HEK293 (cell line): ENCODE results near the gene ZNF503.
A peak's percentile ranks its signal among the peaks of the same experiment; 100 is the strongest.

Source experiments
- CTCF ChIA-PET: fragments of 350-600 bp; formaldehyde crosslinking; extraction: SDS; loops from one replicate; lab custom pipeline; 2021; ENCODE audit warnings: antibody characterized with exemption; lab: Yijun Ruan, JAX
- POLR2A ChIA-PET: fragments of 300-600 bp; formaldehyde crosslinking; extraction: SDS; loops from one replicate; lab custom pipeline; 2020; ENCODE audit warnings: antibody characterized with exemption, inconsistent platforms; lab: Yijun Ruan, JAX
- H3K27ac ChIP-seq: fragments of 200-500 bp; sonication (Bioruptor generic); 2 replicates; pipeline ENCODE4 v1.5.1; 2014; ENCODE audit warnings: low read depth, low read length, control low read depth, inconsistent platforms; ENCODE audit errors: extremely low read depth
- H3K36me3 ChIP-seq, 2 experiments: fragments of 200-500 bp in 1 of 2; sonication (Bioruptor generic) in 1 of 2; 1 replicate in 1 of 2; 2 replicates in 1 of 2; pipeline ENCODE4 v1.5.1; 2014 to 2017; ENCODE audit warnings: inconsistent platforms in 2 of 2, low read length in 2 of 2; ENCODE audit not compliant: control insufficient read depth in 2 of 2, insufficient read depth in 1 of 2
- H3K4me1 ChIP-seq: fragments of 200-500 bp; sonication (Bioruptor generic); 2 replicates; pipeline ENCODE4 v1.5.1; 2014; ENCODE audit warnings: mild to moderate bottlenecking, low read length, inconsistent platforms; ENCODE audit not compliant: control insufficient read depth, insufficient read depth
- H3K4me3 ChIP-seq: 2 replicates; pipeline ENCODE4 v1.5.1; 2011; ENCODE audit warnings: low read depth, mild to moderate bottlenecking, control low read depth, low read length, moderate library complexity
- H3K9me3 ChIP-seq: fragments of 200-500 bp; sonication (Bioruptor generic); 2 replicates; pipeline ENCODE4 v1.5.1; 2014; ENCODE audit warnings: low read depth, low read length, inconsistent platforms; ENCODE audit not compliant: control insufficient read depth, insufficient read depth
- BCL11A ChIP-seq: fragments of 450-650 bp; formaldehyde crosslinking; IDR thresholded peaks from 2 replicates; pipeline ENCODE4 v1.5.1; 2016; ENCODE audit warnings: low read depth, missing biosample characterization, missing genetic modification characterization
- FEZF1 ChIP-seq: fragments of 450-650 bp; formaldehyde crosslinking; IDR thresholded peaks from 2 replicates; pipeline ENCODE4 v1.5.1; 2016; ENCODE audit warnings: missing biosample characterization, missing genetic modification characterization
- HOXC10 ChIP-seq: sonication (generic); formaldehyde crosslinking; IDR thresholded peaks from 2 replicates; pipeline ENCODE4 v1.8.1; 2023; ENCODE audit warnings: mild to moderate bottlenecking, missing genetic modification reagents
- SP2 ChIP-seq: fragments of 450-650 bp; formaldehyde crosslinking; IDR thresholded peaks from 2 replicates; pipeline ENCODE4 v1.5.1; 2016; ENCODE audit warnings: missing biosample characterization, missing genetic modification characterization
- ZBTB21 ChIP-seq: fragments of 450-650 bp; formaldehyde crosslinking; IDR thresholded peaks from 2 replicates; pipeline ENCODE4 v1.5.1; 2017; ENCODE audit warnings: missing biosample characterization, missing genetic modification characterization
- ZFP37 ChIP-seq: fragments of 450-650 bp; formaldehyde crosslinking; IDR thresholded peaks from 2 replicates; pipeline ENCODE4 v1.5.1; 2016; ENCODE audit warnings: missing biosample characterization, missing genetic modification characterization
- ZNF174 ChIP-seq: fragments of 450-650 bp; formaldehyde crosslinking; IDR thresholded peaks from 2 replicates; pipeline ENCODE4 v1.5.0; 2017; ENCODE audit warnings: missing biosample characterization, mild to moderate bottlenecking, missing genetic modification characterization
- ZNF274 ChIP-seq, 2 experiments: fragments of 200-500 bp in 1 of 2; fragments of 450-650 bp in 1 of 2; sonication (Bioruptor generic) in 1 of 2; formaldehyde crosslinking in 1 of 2; IDR thresholded peaks; 2 replicates each; pipeline versions ENCODE4 v1.5.1 to v1.6.1; 2014 to 2016; ENCODE audit warnings: borderline replicate concordance in 1 of 2, inconsistent platforms in 1 of 2, low read length in 1 of 2, missing biosample characterization in 1 of 2, missing genetic modification characterization in 1 of 2
- ZNF37A ChIP-seq: fragments of 450-650 bp; IDR thresholded peaks from 2 replicates; pipeline ENCODE4 v1.5.1; 2018; ENCODE audit warnings: missing biosample characterization, missing genetic modification characterization
- ZNF513 ChIP-seq: fragments of 450-650 bp; IDR thresholded peaks from 2 replicates; pipeline ENCODE4 v1.5.1; 2018; ENCODE audit warnings: missing biosample characterization, missing genetic modification characterization
- ZNF514 ChIP-seq: fragments of 450-650 bp; formaldehyde crosslinking; IDR thresholded peaks from 2 replicates; pipeline ENCODE4 v1.5.1; 2016; ENCODE audit warnings: missing biosample characterization, missing genetic modification characterization
- ZNF624 ChIP-seq: fragments of 450-650 bp; formaldehyde crosslinking; IDR thresholded peaks from 2 replicates; pipeline ENCODE4 v1.5.1; 2017; ENCODE audit warnings: missing biosample characterization, missing genetic modification characterization
- ZNF843 ChIP-seq: fragments of 450-650 bp; formaldehyde crosslinking; IDR thresholded peaks from 2 replicates; pipeline ENCODE4 v1.5.1; 2016; ENCODE audit warnings: missing biosample characterization, missing genetic modification characterization
- TF ChIP-seq, protein P1 (sequence below): fragments of 450-650 bp; formaldehyde crosslinking; IDR thresholded peaks from 2 replicates; pipeline ENCODE4 v1.5.1; 2016; ENCODE audit warnings: missing biosample characterization, missing genetic modification characterization
- TF ChIP-seq, protein P2 (sequence below): fragments of 450-650 bp; formaldehyde crosslinking; IDR thresholded peaks from 2 replicates; pipeline ENCODE4 v1.5.1; 2016; ENCODE audit warnings: missing biosample characterization, missing genetic modification characterization
- TF ChIP-seq, protein P3 (sequence below): fragments of 450-650 bp; formaldehyde crosslinking; IDR thresholded peaks from 2 replicates; pipeline ENCODE4 v1.5.1; 2016; ENCODE audit warnings: missing biosample characterization, missing genetic modification characterization
- TF ChIP-seq, protein P4 (sequence below): fragments of 450-650 bp; formaldehyde crosslinking; IDR thresholded peaks from 2 replicates; pipeline ENCODE4 v1.5.1; 2017; ENCODE audit warnings: missing biosample characterization, mild to moderate bottlenecking, missing genetic modification characterization, moderate library complexity
- TF ChIP-seq, protein P5 (sequence below): fragments of 450-650 bp; formaldehyde crosslinking; IDR thresholded peaks from 2 replicates; pipeline ENCODE4 v1.5.1; 2016; ENCODE audit warnings: missing biosample characterization, missing genetic modification characterization

The ZNF503 gene

DNA sequence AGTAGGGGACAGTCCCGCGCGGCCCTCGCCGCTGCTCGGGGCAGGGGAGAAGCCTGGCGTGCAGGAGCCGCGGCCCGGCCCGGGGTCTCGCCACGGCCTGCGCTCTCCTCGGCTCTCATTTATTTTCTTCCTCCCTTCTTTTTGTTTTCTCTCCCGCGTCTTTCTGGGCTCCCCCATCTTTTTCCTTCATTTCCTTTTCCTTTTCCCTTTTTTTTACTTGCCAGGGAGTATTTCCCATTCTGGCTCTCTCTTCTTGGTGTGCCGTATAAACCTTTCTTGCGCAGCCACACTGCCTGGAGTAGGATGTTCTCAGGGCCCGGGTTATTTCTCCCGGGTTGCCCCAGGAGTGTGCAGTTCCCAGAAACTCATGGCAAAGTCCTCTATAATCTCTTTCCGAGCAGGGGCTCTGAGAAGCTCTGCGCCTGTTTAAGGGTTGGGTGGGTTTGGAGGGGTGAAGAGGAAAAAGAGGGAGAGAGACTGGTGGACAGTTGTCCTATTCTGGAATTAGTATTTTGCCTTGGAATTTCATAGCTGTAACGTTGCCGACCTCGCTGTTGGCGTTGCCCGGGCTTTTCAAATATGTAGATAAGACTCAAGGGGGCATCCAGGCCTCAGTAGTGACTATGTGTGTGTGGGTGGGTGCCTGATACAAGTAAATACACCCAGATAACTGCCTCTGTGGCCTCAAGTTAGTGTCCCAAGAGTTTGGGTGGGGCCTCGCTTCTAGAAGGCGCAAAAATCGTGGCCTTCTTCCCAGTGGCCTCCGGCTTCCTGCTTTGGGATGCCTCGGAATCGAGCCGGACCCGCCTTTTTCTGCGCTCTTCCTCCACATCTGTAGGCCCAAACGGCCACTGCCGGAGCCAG is 4.3 kb upstream of the ZNF503 start:
- Histone ChIP-seq H3K9me3 (no peaks in the 10 kb centered on the region), H3K36me3 (peaks cover 0 to 18% of the 10 kb centered on the region in 2 experiments; a peak in 1 of 3 replicates), H3K4me1 (no peaks in the 10 kb centered on the region), H3K4me3 (no peak overlapping the region), H3K27ac (peak overlapping the region; percentile 100; the same call in 1 of the 2 replicates)
- TF ChIP-seq BCL11A (tag by site-specific recombination) (no peak), ZNF624 (tag by site-specific recombination) (no peak), ZBTB21 (no peak), ZNF514 (tag by site-specific recombination) (no peak), HOXC10 (CRISPR knock-in tag) (no peak), ZNF513 (tag by site-specific recombination) (no peak), ZFP37 (tag by site-specific recombination) (no peak)
- CTCF ChIA-PET = interaction anchor here (0.6 kb wide), 1 partner anchor 10 kb away, joined by 3 read pairs; no protein-coding TSS in a partner anchor
- POLR2A ChIA-PET = interaction anchor here (0.6 kb wide), 1 partner anchor 16 kb away, joined by 3 read pairs; no protein-coding TSS in a partner anchor

DNA sequence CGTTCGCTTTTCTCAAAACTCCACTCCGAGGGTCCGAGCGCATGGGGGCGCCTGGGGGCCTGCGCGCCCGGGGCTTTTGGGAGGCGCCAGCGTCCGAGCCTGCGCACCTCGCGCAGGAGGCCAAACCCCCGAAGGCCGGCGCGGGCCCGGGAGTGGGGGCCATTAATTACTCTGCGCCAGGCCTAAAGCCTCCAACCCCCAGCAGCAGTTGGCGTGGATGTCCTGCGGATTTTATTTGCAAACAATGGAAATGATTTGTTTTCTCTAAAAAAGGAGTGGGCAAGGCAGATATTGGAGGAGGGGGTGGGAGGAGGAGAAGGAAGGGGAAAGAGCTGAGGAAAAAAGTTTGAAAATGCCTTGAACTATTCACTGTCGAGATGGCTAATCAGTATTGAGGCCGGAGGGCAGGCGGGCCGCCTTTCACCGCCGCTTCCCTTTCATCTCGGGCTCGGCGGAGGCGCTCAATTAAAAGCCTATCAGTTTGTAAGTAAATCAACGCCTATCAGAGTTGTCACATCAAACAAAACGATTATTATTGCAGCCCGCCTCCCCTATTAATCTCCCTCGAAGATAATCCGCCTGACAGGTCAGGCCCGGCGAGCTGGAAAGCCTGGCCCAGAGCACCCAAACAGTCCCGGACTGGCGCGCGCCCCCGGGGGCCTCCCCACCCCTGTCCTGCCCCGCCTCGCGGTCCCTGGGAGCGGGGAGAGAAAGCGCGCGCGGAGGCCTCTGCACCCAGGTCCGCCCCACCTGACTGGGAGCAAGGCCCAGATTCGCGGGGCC is 3.4 kb upstream of the ZNF503 start:
- ChIA-PET CTCF (no interaction called here), POLR2A (no interaction called here)
- Histone ChIP-seq H3K4me1 (no peaks in the 10 kb centered on the region), H3K4me3 (no peak overlapping the region), H3K27ac (peak overlapping the region; percentile 100), H3K9me3 (no peaks in the 10 kb centered on the region), H3K36me3 (peaks cover 0 to 25% of the 10 kb centered on the region in 2 experiments; a peak in 1 of 3 replicates)
- TF ChIP-seq, protein P1, sequence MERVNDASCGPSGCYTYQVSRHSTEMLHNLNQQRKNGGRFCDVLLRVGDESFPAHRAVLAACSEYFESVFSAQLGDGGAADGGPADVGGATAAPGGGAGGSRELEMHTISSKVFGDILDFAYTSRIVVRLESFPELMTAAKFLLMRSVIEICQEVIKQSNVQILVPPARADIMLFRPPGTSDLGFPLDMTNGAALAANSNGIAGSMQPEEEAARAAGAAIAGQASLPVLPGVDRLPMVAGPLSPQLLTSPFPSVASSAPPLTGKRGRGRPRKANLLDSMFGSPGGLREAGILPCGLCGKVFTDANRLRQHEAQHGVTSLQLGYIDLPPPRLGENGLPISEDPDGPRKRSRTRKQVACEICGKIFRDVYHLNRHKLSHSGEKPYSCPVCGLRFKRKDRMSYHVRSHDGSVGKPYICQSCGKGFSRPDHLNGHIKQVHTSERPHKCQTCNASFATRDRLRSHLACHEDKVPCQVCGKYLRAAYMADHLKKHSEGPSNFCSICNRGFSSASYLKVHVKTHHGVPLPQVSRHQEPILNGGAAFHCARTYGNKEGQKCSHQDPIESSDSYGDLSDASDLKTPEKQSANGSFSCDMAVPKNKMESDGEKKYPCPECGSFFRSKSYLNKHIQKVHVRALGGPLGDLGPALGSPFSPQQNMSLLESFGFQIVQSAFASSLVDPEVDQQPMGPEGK (tag by site-specific recombination) = no peak
- TF ChIP-seq HOXC10 (CRISPR knock-in tag) (no peak), ZNF174 (tag by site-specific recombination) (no peak), FEZF1 (tag by site-specific recombination) (peak; percentile 79), SP2 (tag by site-specific recombination) (no peak), ZNF274 (IDR thresholded peaks at IDR 0.05; ENCODE audit: low read length) (no peak), ZNF274 (tag by site-specific recombination; IDR thresholded peaks at IDR 0.05; ENCODE audit: borderline replicate concordance) (no peak), BCL11A (tag by site-specific recombination) (no peak), ZNF843 (tag by site-specific recombination) (peak; percentile 96), ZNF37A (no peak)
- TF ChIP-seq, protein P2, sequence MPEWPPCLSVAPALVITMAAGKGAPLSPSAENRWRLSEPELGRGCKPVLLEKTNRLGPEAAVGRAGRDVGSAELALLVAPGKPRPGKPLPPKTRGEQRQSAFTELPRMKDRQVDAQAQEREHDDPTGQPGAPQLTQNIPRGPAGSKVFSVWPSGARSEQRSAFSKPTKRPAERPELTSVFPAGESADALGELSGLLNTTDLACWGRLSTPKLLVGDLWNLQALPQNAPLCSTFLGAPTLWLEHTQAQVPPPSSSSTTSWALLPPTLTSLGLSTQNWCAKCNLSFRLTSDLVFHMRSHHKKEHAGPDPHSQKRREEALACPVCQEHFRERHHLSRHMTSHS (tag by site-specific recombination) = peak; percentile 18; the same call in 1 of the 2 replicates
- TF ChIP-seq, protein P3, sequence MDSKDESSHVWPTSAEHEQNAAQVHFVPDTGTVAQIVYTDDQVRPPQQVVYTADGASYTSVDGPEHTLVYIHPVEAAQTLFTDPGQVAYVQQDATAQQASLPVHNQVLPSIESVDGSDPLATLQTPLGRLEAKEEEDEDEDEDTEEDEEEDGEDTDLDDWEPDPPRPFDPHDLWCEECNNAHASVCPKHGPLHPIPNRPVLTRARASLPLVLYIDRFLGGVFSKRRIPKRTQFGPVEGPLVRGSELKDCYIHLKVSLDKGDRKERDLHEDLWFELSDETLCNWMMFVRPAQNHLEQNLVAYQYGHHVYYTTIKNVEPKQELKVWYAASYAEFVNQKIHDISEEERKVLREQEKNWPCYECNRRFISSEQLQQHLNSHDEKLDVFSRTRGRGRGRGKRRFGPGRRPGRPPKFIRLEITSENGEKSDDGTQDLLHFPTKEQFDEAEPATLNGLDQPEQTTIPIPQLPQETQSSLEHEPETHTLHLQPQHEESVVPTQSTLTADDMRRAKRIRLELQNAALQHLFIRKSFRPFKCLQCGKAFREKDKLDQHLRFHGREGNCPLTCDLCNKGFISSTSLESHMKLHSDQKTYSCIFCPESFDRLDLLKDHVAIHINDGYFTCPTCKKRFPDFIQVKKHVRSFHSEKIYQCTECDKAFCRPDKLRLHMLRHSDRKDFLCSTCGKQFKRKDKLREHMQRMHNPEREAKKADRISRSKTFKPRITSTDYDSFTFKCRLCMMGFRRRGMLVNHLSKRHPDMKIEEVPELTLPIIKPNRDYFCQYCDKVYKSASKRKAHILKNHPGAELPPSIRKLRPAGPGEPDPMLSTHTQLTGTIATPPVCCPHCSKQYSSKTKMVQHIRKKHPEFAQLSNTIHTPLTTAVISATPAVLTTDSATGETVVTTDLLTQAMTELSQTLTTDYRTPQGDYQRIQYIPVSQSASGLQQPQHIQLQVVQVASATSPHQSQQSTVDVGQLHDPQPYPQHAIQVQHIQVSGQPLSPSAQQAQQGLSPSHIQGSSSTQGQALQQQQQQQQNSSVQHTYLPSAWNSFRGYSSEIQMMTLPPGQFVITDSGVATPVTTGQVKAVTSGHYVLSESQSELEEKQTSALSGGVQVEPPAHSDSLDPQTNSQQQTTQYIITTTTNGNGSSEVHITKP (tag by site-specific recombination) = no peak
- TF ChIP-seq, protein P4, sequence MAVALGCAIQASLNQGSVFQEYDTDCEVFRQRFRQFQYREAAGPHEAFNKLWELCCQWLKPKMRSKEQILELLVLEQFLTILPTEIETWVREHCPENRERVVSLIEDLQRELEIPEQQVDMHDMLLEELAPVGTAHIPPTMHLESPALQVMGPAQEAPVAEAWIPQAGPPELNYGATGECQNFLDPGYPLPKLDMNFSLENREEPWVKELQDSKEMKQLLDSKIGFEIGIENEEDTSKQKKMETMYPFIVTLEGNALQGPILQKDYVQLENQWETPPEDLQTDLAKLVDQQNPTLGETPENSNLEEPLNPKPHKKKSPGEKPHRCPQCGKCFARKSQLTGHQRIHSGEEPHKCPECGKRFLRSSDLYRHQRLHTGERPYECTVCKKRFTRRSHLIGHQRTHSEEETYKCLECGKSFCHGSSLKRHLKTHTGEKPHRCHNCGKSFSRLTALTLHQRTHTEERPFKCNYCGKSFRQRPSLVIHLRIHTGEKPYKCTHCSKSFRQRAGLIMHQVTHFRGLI (tag by site-specific recombination) = no peak
- TF ChIP-seq, protein P5, sequence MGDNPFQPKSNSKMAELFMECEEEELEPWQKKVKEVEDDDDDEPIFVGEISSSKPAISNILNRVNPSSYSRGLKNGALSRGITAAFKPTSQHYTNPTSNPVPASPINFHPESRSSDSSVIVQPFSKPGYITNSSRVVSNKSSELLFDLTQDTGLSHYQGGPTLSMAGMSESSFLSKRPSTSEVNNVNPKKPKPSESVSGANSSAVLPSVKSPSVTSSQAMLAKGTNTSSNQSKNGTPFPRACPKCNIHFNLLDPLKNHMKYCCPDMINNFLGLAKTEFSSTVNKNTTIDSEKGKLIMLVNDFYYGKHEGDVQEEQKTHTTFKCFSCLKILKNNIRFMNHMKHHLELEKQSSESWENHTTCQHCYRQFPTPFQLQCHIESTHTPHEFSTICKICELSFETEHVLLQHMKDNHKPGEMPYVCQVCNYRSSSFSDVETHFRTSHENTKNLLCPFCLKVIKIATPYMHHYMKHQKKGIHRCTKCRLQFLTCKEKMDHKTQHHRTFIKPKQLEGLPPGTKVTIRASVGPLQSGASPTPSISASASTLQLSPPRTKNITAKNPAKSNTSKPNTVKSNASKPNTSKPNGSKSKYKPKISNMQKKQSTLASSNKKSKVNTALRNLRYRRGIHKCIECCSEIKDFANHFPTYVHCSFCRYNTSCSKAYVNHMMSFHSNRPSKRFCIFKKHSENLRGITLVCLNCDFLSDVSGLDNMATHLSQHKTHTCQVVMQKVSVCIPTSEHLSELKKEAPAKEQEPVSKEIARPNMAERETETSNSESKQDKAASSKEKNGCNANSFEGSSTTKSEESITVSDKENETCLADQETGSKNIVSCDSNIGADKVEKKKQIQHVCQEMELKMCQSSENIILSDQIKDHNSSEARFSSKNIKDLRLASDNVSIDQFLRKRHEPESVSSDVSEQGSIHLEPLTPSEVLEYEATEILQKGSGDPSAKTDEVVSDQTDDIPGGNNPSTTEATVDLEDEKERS (tag by site-specific recombination) = no peak
